ENCODE results near the gene KDM7A.

Gene KDM7A

DNA sequence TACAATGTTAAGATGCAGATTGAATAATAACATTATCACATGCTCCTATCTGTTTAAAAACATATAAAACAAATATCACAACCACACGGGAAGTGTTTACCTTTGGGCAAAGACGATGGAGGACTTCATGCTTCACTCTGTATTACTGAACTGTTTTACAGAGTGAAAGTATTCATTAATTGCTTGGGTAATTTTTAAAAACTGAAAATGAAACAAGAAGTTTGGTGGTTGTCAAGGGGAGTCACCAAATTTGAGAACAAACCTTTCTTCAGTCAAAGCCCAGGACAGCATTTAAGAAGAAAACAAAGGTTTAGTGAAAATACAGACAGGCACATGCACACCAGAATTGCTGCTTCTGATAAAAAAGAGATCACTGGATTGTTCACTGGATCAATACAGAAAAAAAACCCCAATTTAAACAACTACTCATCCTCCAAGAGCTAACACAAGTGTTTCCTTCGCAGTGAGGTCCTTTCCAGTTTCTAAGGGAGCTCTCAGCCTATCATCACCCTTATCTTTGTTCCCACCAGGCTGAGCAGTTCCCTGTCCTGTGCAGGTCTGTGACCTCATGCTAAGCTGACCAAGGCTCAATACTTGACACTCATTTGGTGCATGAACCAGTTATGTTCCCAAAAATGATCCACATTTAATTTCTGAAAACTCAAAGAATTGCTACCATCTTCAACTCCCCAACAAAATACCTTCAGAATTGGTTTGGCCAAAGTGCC is 122.8 kb downstream of the KDM7A start:
- no peak for DNase-seq

- no peak for DNase-seq
Measured at GRCh38 chr7:140051820-140052219, 125.0 kb downstream of the KDM7A start.

DNA sequence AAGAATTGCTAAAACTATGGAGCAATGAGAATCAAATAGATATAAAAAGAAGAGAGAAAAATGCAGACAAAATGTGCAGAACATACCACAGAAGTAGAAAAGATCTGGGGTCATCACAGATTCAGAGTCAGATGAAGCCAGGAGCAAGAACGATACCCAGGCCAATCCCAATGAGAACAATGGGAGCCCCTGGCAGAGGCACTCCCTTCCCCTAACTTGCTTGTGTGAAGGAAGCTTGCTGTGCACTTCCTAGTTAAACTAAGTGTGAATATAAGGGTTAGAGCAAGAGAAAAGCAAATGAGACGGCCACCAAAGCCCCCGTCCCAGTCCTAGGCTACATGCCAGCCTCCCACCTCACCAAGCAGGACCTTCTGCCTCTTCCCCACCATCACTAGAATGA is 126.7 kb downstream of the KDM7A start:
- no peak for DNase-seq

- no peak for DNase-seq
Measured at GRCh38 chr7:140049339-140050024, 127.3 kb downstream of the KDM7A start.

GRCh38 chr7:140048989-140049338 is 127.8 kb downstream of the KDM7A start:
- no peak for DNase-seq

DNA sequence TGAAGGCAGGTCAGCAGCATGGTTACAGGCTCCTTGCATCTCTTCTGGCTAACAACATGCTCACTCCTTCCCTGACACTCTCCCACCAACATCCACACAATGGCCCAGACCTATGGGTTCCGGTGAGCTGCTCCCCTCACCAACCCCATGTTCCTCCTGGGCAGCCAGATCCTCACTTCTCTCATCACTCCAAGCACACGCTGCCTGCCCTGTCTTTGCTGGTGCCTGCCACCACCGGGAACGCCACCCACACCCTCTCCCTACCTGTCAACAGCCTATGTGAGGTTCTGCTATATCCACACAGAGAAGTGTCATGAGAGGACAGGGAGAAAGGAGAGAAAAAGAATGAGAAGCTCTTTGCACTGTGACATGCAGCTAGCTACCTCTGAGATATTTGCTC is 128.6 kb downstream of the KDM7A start:
- no peak for DNase-seq

DNA sequence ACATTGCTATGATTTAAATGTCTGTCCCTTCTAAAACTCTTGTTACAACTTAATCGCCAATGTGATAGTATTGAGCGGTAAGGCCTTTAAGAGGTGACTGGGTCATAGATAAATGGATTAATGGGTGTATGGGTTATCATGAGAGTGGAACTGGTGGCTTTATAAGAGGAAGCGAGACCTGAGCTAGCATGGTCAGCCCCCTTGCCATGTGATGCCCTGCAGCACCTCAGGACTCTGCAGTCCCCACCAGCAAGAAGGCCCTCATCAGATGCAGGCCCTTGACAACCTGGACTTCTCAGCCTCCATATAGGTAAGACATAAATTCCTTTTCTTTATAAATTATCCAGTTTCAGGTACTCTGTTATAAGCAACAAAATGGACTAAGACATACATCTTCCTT is 129.6 kb downstream of the KDM7A start:
- no peak for DNase-seq

DNA sequence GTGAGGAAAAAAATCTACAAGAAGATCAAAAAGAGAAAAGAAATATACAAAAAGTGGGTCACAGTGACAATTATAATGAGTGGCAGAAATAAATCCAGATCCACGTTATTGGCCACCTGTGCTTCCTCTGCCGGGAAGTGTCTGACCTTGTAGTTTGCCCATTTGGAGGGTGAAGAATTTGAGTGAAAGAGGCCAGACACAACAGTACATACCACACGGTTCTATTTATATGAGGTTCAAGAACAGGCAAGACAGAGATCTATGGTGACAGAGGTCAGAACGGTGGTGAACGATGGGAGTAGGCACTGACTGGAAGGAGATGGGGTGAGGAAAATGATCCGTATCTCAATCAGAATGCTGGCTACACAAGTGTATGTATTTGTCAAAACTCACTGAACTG is 131.1 kb downstream of the KDM7A start:
- DNase-seq, result no peak

DNA sequence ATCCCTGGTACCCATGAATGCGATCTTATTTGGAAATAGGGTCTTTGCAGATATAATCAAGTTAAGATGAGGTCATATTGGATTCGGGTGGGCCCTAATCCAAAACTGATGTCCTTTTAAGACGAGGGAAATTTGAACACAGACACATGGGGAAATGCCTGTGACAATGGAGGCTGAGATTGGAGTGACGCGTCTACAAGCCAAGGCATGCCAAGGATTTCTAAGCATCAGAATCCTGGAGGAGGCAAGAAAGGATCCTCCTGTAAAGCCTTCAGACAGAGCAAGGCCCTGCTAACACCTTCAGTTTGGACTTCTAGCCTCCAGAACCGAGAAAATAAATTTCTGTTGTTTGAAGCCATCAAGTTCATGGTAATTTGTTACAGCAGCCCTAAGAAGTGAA is 132.5 kb downstream of the KDM7A start:
- no peak for DNase-seq

DNA sequence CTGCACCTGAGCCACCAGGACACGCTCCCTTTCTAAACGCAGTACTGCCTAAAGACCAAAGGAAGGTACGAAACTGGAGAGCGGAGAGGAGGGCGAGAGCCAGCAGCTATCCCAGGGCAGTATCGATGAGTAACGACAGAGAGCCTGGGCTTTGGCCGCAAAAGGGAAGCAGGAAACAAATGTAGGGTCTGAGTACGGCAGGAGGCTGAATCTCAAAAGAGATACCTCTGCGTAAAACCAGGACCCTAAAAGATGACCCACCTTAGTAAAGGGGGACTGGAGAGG is 134.5 kb downstream of the KDM7A start:
- no peak for DNase-seq

GRCh38 chr7:140041659-140042385 is 135.0 kb downstream of the KDM7A start:
- DNase-seq, result no peak

DNA sequence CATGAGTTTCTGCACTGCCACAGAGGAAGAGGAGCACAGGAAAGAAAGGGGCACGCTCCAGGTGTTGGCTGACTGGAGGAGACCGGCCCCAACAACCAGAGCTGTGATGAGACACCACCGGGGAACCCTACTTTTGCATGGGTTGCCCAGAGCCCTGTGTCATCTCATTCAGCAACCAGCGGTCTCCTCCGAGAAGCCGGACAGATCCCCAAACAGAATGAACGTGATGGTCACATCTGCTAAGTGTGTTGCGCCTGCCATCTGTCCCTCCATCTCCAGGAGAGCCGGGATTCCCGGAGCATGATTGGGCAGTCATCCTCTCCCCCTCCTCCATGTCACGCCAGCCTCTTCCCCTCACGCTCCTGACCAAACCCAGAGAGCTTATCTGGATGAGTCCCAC is 136.9 kb downstream of the KDM7A start:
- no peak for DNase-seq

- no peak for DNase-seq
Measured at GRCh38 chr7:140039066-140039465, 137.7 kb downstream of the KDM7A start.

- no peak for DNase-seq
Measured at GRCh38 chr7:140036224-140036962, 140.4 kb downstream of the KDM7A start.

DNA sequence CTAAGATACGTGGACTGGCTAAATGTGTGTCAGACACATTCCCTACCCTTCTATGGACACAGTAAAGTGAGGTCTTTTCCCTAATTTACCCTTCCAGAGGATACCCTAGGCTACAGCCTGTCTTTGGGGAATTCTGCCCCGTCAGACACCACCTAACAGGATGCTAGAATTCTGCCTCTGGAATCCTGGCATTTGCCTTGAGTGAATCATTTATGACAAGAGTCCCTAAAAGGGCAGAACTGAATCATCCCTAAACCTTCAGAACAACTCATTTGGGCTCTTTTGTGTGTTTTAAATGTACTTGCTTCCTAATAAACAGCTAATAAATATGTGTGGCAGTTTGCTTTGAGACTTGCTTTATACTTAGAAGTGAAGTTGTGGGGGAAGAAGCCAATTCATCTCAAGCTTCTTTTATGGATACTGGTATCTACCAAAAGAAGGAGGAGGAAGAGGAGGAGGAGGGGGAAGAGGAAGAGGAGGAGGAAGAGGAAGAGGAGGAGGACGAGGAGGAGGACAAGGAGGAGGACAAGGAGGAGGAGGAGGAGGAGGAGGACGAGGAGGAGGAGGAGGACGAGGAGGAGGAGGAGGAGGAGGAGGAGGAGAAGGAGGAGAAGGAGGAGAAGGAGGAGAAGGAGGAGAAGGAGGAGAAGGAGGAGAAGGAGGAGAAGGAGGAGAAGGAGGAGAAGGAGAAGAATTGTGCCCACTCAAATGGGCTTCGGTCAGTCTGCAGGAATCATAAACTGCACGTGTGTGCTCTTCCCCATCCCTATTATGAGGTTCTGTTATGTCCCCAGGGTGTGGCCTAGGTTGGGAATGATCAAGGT is 141.2 kb downstream of the KDM7A start:
- no peak for DNase-seq
